Thyroid gland (tissue), 4 donors: Measurements from ENCODE around the gene EML1.

Experiments
- POLR2A ChIP-seq, 2 donors: fragments of 450-650 bp; IDR thresholded peaks; one replicate each; pipeline ENCODE4 v1.6.1; 2017; ENCODE audit warnings: antibody characterized with exemption in 2 of 2, mild to moderate bottlenecking in 2 of 2, moderate library complexity in 1 of 2
- TF ChIP-seq, protein P1 (sequence below), 6 experiments: fragments of 200-600 bp in 3 of 6; fragments of 450-650 bp in 3 of 6; sonication (generic) in 3 of 6; IDR thresholded peaks; one replicate each; pipeline ENCODE4 v1.5.1; 2016 to 2019; ENCODE audit warnings: antibody characterized with exemption in 6 of 6, mild to moderate bottlenecking in 2 of 6, inconsistent platforms in 1 of 6, moderate library complexity in 1 of 6

DNA sequence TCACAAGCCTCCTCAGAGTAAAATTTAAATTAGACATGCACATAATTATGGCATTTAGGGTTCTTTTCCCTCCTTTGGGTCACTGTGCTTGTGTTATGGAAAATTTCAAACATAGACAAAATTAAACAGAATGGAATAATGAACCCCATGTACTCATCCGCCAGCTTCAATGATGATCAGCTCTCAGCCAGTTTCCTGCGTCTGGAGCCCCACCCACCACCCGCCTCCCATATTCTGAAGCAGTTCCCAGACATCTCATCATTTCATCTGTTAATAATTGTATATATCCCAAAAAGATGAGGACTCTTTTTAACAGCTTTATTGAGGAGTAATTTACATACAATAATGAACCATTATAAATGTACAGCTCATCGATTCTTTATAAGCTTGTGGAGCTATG lies 128.2 kb downstream of the EML1 start:
- TF ChIP-seq POLR2A (IDR thresholded peaks at IDR 0.05), result no peak
- TF ChIP-seq, protein P1, sequence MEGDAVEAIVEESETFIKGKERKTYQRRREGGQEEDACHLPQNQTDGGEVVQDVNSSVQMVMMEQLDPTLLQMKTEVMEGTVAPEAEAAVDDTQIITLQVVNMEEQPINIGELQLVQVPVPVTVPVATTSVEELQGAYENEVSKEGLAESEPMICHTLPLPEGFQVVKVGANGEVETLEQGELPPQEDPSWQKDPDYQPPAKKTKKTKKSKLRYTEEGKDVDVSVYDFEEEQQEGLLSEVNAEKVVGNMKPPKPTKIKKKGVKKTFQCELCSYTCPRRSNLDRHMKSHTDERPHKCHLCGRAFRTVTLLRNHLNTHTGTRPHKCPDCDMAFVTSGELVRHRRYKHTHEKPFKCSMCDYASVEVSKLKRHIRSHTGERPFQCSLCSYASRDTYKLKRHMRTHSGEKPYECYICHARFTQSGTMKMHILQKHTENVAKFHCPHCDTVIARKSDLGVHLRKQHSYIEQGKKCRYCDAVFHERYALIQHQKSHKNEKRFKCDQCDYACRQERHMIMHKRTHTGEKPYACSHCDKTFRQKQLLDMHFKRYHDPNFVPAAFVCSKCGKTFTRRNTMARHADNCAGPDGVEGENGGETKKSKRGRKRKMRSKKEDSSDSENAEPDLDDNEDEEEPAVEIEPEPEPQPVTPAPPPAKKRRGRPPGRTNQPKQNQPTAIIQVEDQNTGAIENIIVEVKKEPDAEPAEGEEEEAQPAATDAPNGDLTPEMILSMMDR (IDR thresholded peaks at IDR 0.05), result no peak
